ENCODE data around the gene PARPBP. TPM values are rescaled to one million over a fixed set of nuclear protein-coding genes. Genes with fewer than 3 reads are reported as not detected.
"Not testable (repeated sequence)": the region's sequence is repeated elsewhere in the genome, so short reads cannot be mapped to it uniquely, and the experiment has no call there.

Gene PARPBP
- total RNA-seq, 1 donor from 2014 or later: 0.64 TPM

- Histone ChIP-seq H3K27ac (no peak overlapping the region), H3K9me3 (no peaks in the 10 kb centered on the region), H3K4me1 (no peaks in the 10 kb centered on the region), H3K27me3 (no peaks in the 10 kb centered on the region), H3K4me3 (no peak overlapping the region), H3K36me3 (no peaks in the 10 kb centered on the region)
- no peak for TF ChIP-seq CTCF (IDR thresholded peaks at IDR 0.05)
- intact Hi-C loops (cut with DNase I): no loop called here
- DNase-seq (ENCODE audit: low spot score in 2 of 2): no peak
Measured at GRCh38 chr12:102144221-102144620, 24.2 kb downstream of the PARPBP start.

GRCh38 chr12:102147062-102147587 lies 27.1 kb downstream of the PARPBP start:
- intact Hi-C loops (cut with DNase I); H3K4me1 ChIP-seq; H3K27me3 ChIP-seq; H3K4me3 ChIP-seq; H3K36me3 ChIP-seq; H3K9me3 ChIP-seq; H3K27ac ChIP-seq; DNase-seq (ENCODE audit: low spot score in 2 of 2): not testable (repeated sequence)

DNA sequence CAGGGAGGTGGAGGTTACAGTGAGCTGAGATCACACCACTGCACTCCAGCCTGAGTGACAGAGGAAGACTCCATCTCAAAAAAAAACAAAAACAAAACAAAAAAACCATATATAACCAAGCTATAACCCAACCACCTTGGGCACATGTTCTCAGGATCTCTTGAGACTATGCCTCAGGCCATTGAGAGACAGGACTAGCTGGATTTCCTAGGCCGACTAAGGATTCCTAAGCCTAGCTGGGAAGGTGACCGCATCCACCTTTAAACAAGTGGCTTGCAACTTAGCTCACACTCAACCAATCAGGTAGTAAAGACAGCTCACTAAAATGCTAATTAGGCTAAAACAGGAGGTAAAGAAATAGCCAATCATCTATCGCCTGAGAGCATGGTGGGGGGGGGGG lies 35.2 kb downstream of the PARPBP start:
- H3K4me1 ChIP-seq; DNase-seq (ENCODE audit: low spot score in 2 of 2); H3K4me3 ChIP-seq; intact Hi-C loops (cut with DNase I); H3K27me3 ChIP-seq; H3K27ac ChIP-seq; H3K36me3 ChIP-seq; H3K9me3 ChIP-seq: not testable (repeated sequence)

- intact Hi-C loops (cut with DNase I): no loop called here
- Histone ChIP-seq H3K4me1 (no peaks in the 10 kb centered on the region), H3K4me3 (no peak overlapping the region), H3K9me3 (no peaks in the 10 kb centered on the region), H3K36me3 (no peaks in the 10 kb centered on the region), H3K27ac (no peak overlapping the region), H3K27me3 (no peaks in the 10 kb centered on the region)
- TF ChIP-seq CTCF (IDR thresholded peaks at IDR 0.05): no peak
- DNase-seq (ENCODE audit: low spot score in 2 of 2): no peak
Measured at GRCh38 chr12:102163383-102163782, 43.4 kb downstream of the PARPBP start.

DNA sequence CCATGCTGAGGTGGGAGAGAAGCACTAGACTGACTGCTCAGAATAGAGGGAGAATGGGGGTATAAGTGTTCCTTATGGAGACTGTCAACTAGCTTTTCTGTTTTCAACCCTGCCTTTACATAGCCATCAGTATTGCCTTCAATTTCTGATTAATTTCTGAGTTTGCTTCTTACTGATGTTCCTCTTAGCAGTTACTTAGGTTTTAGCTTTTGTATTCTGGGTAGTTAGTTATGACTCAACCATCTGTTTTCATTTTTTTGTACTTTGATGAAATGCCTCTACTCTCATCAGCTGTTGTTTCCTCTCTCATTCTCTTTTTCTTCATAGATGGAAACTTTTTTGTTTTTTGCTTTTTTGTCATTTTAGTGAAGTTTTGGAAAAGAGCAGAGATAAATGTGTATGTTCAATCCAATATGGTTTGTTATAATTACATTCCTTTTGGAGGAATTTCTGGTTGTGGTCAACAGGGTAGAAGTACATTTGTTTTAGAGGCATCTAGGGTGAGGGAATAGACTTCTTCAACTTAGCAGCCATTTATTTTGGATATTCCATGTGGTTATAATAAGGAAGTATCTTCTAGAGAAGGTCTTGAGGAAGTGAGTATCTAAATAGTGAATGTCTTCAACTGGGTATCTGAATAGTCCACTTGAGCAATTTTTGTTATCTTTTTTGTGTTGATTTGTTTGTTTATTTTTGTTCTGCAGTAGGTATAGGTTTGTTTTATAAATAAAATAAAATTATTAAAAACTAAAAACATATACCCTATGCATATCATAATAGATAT lies 48.0 kb downstream of the PARPBP start:
- no peak overlapping the region for H3K4me3 ChIP-seq
- no peak for DNase-seq (ENCODE audit: low spot score in 2 of 2)
- intact Hi-C loops (cut with DNase I): no loop called here
- H3K27me3 ChIP-seq: no peaks in the 10 kb centered on the region
- H3K9me3 ChIP-seq: no peaks in the 10 kb centered on the region
- H3K27ac ChIP-seq: no peak overlapping the region
- peaks cover 0 to 3% of the 10 kb centered on the region in 2 donors for H3K4me1 ChIP-seq
- no peaks in the 10 kb centered on the region for H3K36me3 ChIP-seq
- TF ChIP-seq CTCF (IDR thresholded peaks at IDR 0.05): no peak

GRCh38 chr12:102169922-102170621 lies 50.1 kb downstream of the PARPBP start:
- intact Hi-C loops (cut with DNase I): loop anchor here (10.0 kb wide), 1 partner anchor 315 kb away; the partner anchor contains the start of gene IGF1
- no peak overlapping the region for H3K4me3 ChIP-seq
- no peaks in the 10 kb centered on the region for H3K9me3 ChIP-seq
- peaks cover 0 to 3% of the 10 kb centered on the region in 2 donors for H3K4me1 ChIP-seq
- H3K36me3 ChIP-seq: no peaks in the 10 kb centered on the region
- no peak overlapping the region for H3K27ac ChIP-seq
- peak in 2 of 3 experiments; percentile 15 to 36 for TF ChIP-seq CTCF (IDR thresholded peaks at IDR 0.05)
- no peaks in the 10 kb centered on the region for H3K27me3 ChIP-seq
- DNase-seq (ENCODE audit: low spot score in 2 of 2): no peak
